ENCODE results near the gene ISCA1. TPM values are rescaled to one million over a fixed set of nuclear protein-coding genes. Genes with fewer than 3 reads are reported as not detected.

ISCA1 gene
- total and polyA plus RNA-seq, 8 donors: 24.1 to 47.0 (median 39.5) TPM

- no peak for ATAC-seq
- Histone ChIP-seq H3K4me3 (no peak overlapping the region), H3K9me3 (no peaks in the 10 kb centered on the region), H3K36me3 (peaks cover 0 to 34% of the 10 kb centered on the region in 2 donors), H3K4me1 (no peaks in the 10 kb centered on the region), H3K27ac (no peak overlapping the region), H3K27me3 (no peaks in the 10 kb centered on the region)
- intact Hi-C loops (cut with DNase I): no loop called here
- no peak for TF ChIP-seq CTCF (IDR thresholded peaks at IDR 0.05)
- no peak for DNase-seq
Observed at GRCh38 chr9:86288499-86289198, 6.3 kb upstream of the ISCA1 start.

- Histone ChIP-seq H3K36me3 (peaks cover 0 to 24% of the 10 kb centered on the region in 2 donors), H3K27me3 (no peaks in the 10 kb centered on the region), H3K4me3 (no peak overlapping the region), H3K9me3 (no peaks in the 10 kb centered on the region), H3K4me1 (peaks cover 0 to 7% of the 10 kb centered on the region in 2 donors), H3K27ac (no peak overlapping the region)
- TF ChIP-seq CTCF (IDR thresholded peaks at IDR 0.05): no peak
- intact Hi-C loops (cut with DNase I): no loop called here
- DNase-seq: peak in 1 of 4 donors; percentile 20
- ATAC-seq: no peak
Observed at GRCh38 chr9:86287013-86287412, 4.7 kb upstream of the ISCA1 start.

GRCh38 chr9:86286278-86286677 lies 3.9 kb upstream of the ISCA1 start:
- TF ChIP-seq CTCF (IDR thresholded peaks at IDR 0.05): no peak
- Histone ChIP-seq H3K27me3 (no peaks in the 10 kb centered on the region), H3K9me3 (no peaks in the 10 kb centered on the region), H3K4me1 (peaks cover 0 to 11% of the 10 kb centered on the region in 2 donors), H3K36me3 (peaks cover 0 to 18% of the 10 kb centered on the region in 2 donors), H3K27ac (no peak overlapping the region), H3K4me3 (no peak overlapping the region)
- intact Hi-C loops (cut with DNase I): no loop called here
- ATAC-seq (no peak), DNase-seq (no peak)

- DNase-seq (peak in 2 of 4 donors; percentile 17 to 18), ATAC-seq (no peak)
- intact Hi-C loops (cut with DNase I): no loop called here
- Histone ChIP-seq H3K27ac (no peak overlapping the region), H3K9me3 (no peaks in the 10 kb centered on the region), H3K4me3 (no peak overlapping the region), H3K27me3 (no peaks in the 10 kb centered on the region), H3K4me1 (peaks cover 0 to 21% of the 10 kb centered on the region in 2 donors), H3K36me3 (peaks cover 0 to 13% of the 10 kb centered on the region in 2 donors)
- no peak for TF ChIP-seq CTCF (IDR thresholded peaks at IDR 0.05)
Observed at GRCh38 chr9:86285261-86285660, 2.9 kb upstream of the ISCA1 start.

GRCh38 chr9:86282979-86283535 lies 719 bp upstream of the ISCA1 start:
- Histone ChIP-seq H3K4me3 (peak overlapping the region; percentile 77 to 93), H3K36me3 (peaks cover 0 to 8% of the 10 kb centered on the region in 2 donors), H3K9me3 (no peaks in the 10 kb centered on the region), H3K27ac (peak overlapping the region; percentile 97 to 98), H3K27me3 (no peaks in the 10 kb centered on the region), H3K4me1 (peaks cover 0 to 28% of the 10 kb centered on the region in 2 donors)
- TF ChIP-seq CTCF (IDR thresholded peaks at IDR 0.05): no peak
- DNase-seq: peak in 1 of 4 donors; percentile 46
- ATAC-seq: peak; percentile 64
- intact Hi-C loops (cut with DNase I): no loop called here
